Activated CD4-positive, alpha-beta T cell treated with anti-CD3 and anti-CD28 coated beads, Interleukin-2, amount 50 U/mL, for 24 hours (primary cell): ENCODE data around the gene MAP3K7CL.
"Not testable (repeated sequence)": the region's sequence is repeated elsewhere in the genome, so short reads cannot be mapped to it uniquely, and the experiment has no call there.

ENCODE experiments used
- DNase-seq, 2 donors: peaks; one replicate each; pipeline ENCODE4 v3.0.0-alpha.2; 2020; ENCODE audit warnings: low read depth in 1 of 2, low spot score in 1 of 2

MAP3K7CL gene

GRCh38 chr21:29133241-29133640 is 2.8 kb downstream of the MAP3K7CL start:
- DNase-seq, result no peak

DNA sequence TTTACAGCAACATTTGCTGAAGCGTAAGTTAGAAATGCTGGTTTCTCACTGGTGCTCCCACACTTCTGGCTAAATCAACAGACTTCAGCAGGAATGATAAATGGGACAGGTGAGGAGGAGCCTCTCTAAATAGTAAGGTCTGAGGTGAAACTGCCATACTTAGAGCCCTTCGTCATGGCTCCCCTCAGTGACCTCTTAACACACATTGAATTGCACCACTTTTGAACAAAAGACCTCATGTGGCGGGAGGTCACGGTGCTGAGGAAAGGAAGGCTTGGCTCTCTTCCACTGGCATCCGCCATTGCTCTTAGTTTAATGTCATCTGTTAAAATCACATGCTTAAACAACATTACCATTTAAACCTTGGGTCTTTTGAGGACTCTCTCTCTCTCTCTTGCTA is 3.4 kb downstream of the MAP3K7CL start:
- no peak for DNase-seq

- no peak for DNase-seq
Observed at GRCh38 chr21:29135481-29135880, 5.0 kb downstream of the MAP3K7CL start.

DNA sequence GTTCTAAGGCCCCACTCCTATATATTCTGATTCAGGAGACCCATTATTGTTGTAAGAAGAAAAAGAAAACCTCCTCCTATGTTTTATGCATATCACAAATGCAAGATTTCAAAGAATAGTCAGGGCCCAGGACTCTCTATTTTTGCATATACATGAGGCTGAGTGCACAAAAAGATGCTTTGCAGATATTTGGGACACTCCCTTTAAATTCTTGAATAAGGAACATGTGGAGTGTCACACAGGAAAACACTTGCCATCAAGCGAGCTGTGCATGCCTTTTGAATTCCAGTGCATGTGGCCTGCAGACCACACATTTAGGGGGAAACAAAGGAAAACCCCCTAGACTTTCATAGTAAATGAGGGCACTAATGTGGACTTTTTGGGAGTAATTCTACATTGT is 5.6 kb downstream of the MAP3K7CL start:
- DNase-seq, result no peak

DNA sequence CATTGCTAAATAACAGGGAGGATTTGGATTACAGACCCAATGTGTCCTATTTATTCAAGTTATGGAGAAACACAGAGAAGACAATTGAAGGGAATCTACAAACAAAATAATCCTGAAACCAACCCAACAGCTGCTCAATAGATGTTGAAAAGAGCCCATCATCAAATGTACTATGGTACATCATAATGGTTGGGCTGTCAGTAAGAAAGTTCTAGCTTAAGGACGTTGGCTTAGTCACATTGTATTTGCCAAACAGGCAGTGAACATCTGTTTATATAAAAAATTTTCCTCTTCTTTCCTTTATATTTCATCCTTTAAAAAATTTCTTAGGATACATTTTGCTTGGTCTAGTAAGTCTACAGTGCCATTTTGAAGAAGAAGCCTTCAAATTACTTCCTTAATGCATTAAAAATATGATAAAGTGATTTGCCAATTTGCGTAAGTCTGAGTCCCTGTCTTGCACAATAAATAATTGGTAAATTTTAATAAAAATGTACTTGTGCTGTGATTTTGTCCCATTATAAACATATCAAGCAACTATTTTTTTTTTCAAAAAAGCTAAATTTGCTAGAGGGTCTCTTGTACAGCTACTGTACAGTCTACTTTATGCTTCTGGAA is 14.4 kb downstream of the MAP3K7CL start:
- no peak for DNase-seq

DNA sequence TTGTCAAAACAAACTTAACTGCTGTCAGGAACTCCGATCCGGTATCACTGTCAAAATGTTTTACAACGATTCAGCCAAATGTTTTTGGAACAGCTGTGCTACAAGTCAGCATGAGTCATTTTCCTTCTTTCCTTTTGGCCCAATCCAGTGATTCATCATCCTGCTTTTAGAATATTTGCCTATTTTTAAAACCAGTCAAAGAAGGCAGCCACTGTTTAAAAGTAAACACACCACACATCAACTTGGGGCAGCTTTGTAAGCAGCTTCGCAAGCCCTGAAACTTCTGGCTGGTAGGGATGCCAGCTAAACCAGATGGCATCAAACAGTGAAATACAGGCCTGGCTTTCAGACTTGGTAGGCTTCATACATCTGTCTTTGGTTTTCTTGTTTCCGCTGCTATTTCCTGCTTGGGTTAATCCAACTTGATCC is 14.9 kb downstream of the MAP3K7CL start:
- DNase-seq, result no peak

- DNase-seq, result no peak
Observed at GRCh38 chr21:29145852-29146453, 15.5 kb downstream of the MAP3K7CL start.

- no peak for DNase-seq
Observed at GRCh38 chr21:29146726-29147125, 16.3 kb downstream of the MAP3K7CL start.

DNA sequence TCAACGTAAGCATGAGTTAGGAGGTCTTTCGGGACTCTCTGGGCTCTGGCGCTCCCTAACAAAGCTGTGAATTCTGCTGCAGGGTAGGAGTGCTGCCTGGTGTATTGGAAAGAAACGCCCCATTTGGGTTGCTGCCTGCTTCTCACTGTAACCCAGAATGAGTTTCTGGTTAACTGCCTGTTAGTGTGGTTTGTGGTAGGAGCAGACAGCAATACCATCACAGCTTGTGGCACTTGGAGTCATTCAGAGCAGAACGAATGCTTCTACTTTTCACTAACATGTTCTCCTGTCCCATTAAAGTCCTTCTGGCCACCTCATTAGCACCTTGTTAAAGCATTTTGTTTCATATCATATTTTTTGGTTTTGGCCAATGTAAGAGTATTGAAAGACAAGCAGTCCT is 18.1 kb downstream of the MAP3K7CL start:
- DNase-seq, result no peak

- DNase-seq, result no peak
Observed at GRCh38 chr21:29149808-29150425, 19.5 kb downstream of the MAP3K7CL start.

DNA sequence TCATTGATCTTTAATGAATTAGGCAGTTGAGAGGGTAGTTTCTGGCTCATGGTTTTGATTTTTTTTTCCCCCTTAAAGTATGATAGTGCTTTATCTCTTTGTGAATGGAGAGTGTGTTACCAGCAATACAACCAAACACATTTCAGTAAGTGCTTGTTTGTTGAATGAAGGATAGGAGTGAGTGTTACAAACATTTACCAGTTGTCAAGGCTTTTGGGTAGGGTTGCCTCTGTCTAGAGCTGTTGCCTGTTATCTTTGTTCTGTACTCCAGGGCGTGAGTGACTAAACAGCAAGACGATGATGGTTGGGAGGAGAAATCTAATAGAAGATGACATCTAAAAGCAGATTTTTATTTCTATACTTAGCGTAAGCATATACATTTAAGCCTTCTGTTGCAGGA is 21.5 kb downstream of the MAP3K7CL start:
- DNase-seq, result no peak

GRCh38 chr21:29152916-29153315 is 22.5 kb downstream of the MAP3K7CL start:
- no peak for DNase-seq

DNA sequence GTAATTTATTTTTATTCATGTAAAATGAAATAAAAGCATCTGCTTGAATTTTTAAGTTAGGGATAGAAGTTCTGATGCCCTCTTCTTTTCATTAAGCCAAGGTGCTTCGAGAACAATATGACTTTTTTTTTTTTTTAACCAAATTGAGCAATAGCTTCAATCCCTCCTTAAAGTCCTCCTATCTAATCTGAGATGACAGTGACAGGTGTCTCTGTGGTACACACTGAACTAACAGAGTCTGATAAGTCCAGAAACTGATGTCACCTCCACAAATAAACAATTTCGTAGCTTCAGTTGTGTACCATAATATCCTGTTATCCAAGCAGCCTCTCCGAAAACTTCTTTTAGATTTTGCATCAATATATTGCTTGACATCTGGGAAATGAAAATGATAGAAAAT is 23.8 kb downstream of the MAP3K7CL start:
- DNase-seq, result no peak

DNA sequence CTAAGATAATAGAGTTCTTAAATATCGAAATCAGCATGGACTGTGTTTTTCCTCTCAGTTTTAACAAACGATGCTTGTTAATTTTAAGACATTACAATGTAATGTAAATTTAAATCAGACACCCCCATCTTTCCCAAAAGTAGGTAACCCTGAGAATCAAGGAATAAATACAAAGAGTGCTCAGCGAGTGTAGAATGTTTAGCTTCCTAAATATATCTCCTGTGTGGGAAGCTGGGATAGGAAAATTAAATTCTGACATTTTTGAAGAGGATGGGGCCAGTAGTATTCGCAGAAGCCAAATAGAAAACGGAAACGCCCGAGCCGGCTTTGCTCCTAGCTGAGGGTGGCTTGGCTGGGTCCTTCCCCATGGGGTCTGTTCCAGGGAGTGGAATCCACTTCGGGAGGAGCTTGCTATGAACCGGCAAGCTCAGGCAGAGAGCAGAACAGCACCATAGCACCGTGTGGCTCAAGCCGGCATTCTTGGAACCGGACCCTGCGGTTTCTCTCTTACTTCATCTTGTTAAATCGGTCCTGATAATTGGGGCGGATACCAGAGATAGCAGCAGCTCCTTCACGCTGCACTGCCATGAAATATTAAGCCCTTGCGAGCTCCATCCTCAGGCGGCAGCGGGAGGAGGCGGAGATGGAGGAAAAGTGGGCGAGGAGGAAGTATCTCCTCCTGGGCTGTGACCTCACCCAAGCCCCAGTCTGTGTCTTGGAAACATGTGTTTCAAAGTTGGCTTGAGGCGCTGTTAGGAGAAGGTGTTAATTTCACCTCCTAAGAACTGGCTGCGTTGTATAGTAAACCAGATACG is 24.9 kb downstream of the MAP3K7CL start:
- no peak for DNase-seq

DNA sequence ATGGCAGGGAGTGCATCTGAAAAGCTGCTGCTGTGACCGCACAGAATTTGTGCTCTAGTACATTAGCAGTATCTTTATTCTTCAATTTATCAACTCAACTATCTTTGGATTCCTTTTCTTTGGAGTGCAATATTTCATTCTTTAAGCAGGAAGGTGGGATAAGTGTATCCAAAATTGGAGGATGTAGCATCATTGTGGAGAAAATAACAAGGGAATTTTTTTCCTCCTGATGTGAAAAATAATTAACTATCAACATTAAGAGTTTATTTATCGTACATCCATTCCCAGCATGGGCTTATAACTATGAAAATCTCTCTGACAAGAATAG is 25.5 kb downstream of the MAP3K7CL start:
- DNase-seq, result no peak

GRCh38 chr21:29157080-29157479 is 26.6 kb downstream of the MAP3K7CL start:
- DNase-seq, result no peak

- DNase-seq, result no peak
Observed at GRCh38 chr21:29159842-29160241, 29.4 kb downstream of the MAP3K7CL start.

- DNase-seq, result not testable (repeated sequence)
Observed at GRCh38 chr21:29162825-29163224, 32.4 kb downstream of the MAP3K7CL start.

GRCh38 chr21:29163341-29164115 is 33.1 kb downstream of the MAP3K7CL start:
- DNase-seq, result no peak

DNA sequence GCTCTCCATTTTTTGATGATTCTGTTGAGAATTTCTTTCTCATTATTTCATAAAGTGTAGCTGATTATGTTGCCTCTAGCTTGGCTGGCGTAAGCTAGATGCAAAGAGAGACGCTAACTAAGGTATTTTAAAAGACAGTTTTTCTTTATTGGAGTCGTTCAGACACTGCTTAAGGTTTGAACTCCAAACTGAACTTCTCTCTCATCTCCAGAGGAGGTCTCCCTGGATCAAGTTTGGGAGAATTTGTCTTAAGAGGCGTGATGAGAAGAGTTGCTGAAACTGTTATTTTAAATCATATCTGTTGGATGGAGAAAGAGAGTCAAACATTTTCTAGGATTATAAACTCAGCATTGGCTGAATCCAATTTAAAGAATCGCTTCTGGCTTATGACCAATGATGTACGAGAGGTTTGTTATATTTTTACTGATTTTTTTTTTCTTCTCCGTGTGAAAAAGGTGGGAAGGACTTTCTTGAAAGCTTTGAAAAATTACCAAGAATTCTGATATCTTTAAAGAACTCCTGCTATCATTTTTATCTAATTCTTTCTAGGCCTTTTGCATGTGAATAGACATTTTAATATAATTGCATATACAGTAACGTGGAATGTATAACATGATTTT is 34.0 kb downstream of the MAP3K7CL start:
- DNase-seq, result peak in 1 of 2 donors; percentile 11

DNA sequence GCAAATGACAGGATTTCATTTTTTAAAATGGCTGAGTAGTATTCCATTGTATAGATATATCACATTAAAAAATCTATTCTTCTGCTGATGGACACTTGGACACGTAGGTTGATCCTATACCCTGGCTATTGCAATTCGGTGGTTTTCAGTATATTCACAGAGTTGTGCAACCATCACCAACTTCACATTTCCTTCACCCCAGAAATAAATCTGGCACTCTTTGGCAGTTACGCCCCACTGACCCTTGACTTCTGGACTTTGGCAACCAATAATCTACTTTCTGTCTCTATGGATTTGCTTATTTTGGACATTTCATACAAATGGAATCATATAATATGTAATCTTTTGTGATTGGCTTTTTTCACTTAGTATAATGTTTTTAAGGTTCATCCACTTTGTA is 35.9 kb downstream of the MAP3K7CL start:
- DNase-seq, result no peak
